ENCODE data around the gene CD1B.

DNA sequence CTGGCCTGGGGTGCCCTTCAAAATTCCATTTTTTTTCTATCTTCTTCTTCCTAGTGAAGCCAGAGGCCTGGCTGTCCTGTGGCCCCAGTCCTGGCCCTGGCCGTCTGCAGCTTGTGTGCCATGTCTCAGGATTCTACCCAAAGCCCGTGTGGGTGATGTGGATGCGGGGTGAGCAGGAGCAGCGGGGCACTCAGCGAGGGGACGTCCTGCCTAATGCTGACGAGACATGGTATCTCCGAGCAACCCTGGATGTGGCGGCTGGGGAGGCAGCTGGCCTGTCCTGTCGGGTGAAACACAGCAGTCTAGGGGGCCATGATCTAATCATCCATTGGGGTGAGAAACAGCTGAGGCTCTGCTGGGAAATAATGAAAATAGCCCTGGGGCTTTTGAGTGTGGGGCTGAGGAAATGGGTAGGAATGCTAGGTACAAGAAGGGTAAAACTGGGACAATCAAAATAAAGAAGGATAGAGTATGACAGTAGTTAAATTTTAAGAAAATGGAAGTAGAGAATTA, 24.5 kb upstream of the CD1B start:
- TF ChIP-seq, protein P1, sequence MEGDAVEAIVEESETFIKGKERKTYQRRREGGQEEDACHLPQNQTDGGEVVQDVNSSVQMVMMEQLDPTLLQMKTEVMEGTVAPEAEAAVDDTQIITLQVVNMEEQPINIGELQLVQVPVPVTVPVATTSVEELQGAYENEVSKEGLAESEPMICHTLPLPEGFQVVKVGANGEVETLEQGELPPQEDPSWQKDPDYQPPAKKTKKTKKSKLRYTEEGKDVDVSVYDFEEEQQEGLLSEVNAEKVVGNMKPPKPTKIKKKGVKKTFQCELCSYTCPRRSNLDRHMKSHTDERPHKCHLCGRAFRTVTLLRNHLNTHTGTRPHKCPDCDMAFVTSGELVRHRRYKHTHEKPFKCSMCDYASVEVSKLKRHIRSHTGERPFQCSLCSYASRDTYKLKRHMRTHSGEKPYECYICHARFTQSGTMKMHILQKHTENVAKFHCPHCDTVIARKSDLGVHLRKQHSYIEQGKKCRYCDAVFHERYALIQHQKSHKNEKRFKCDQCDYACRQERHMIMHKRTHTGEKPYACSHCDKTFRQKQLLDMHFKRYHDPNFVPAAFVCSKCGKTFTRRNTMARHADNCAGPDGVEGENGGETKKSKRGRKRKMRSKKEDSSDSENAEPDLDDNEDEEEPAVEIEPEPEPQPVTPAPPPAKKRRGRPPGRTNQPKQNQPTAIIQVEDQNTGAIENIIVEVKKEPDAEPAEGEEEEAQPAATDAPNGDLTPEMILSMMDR (IDR thresholded peaks at IDR 0.05), result no peak
- TF ChIP-seq ZFX (IDR thresholded peaks at IDR 0.05; ENCODE audit: borderline replicate concordance), result no peak
